ENCODE measurements around the gene IGSF23. TPM values are rescaled to one million over a fixed set of nuclear protein-coding genes. Genes with fewer than 3 reads are reported as not detected.
"Not testable (repeated sequence)": the region's sequence is repeated elsewhere in the genome, so short reads cannot be mapped to it uniquely, and the experiment has no call there.

Gene IGSF23
- total RNA-seq, 1 donor from 2014 or later: 2.7 TPM

GRCh38 chr19:44666852-44667556, 53.6 kb downstream of the IGSF23 start:
- no peak for DNase-seq (ENCODE audit: low read depth)

GRCh38 chr19:44668985-44669764, 55.8 kb downstream of the IGSF23 start:
- no peak for DNase-seq (ENCODE audit: low read depth)

DNA sequence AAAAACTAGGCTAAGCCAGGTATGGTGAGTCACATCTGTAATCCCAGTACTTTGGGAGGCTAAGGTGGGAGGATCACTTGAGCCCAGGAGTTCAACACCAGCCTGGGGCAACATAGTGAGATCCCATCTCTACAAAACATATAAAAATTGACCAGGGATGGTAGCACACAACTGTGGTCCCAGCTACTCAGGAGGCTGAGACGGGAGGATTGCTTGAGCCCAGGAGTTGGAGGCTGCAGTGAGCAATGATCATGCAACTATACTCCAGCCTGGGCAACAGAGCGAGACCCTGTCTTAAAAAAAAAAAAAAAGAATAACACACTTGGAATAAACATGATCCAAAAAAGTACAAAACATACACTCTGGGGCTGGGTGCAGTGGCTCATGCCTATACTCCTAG, 56.7 kb downstream of the IGSF23 start:
- not testable (repeated sequence) for DNase-seq (ENCODE audit: low read depth)

DNA sequence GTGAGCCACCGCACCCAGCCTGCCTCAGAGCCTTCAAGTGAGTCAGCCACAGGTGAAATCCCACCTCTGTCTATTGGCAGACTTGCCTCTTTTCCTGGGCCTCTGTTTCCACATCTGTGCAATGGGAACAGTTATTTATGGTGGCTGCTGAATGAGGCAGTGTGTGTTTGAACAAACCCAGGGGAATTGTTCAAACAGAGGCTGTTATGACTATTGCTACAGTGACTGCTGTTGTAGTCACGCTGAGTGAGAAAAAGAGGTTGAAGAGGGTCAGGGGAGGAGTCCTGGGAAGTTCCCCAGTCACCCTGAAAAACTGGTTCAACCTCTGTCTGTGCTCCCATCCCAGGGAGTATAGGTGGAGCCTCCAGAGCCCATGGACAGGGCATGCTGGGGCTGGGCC, 58.0 kb downstream of the IGSF23 start, which contains the start of gene CEACAM19:
Gene CEACAM19 (plus strand): TSS at position 83 of the 400 bp plus-strand sequence. CDS start 450 bp downstream, outside the sequence.
- DNase-seq (ENCODE audit: low read depth): no peak

DNA sequence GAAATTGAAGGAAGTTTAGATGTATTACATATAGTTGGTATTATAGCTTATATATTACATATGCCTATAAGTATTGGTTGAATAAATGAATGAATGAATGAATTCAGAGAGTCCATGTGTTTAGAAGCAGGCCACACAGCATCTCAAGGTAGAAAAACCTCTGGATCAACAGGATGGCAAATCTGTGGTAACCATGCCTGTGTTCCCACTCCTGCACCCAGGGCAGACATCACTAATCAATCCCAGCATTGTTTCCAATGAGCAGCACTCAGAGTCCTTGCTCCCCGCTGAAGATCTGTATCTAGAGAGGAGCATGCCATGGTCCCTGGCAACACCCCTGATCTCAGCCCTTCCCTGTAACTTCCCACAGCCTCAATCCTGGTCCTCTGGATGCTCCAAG, 58.9 kb downstream of the IGSF23 start:
- DNase-seq (ENCODE audit: low read depth): no peak

DNA sequence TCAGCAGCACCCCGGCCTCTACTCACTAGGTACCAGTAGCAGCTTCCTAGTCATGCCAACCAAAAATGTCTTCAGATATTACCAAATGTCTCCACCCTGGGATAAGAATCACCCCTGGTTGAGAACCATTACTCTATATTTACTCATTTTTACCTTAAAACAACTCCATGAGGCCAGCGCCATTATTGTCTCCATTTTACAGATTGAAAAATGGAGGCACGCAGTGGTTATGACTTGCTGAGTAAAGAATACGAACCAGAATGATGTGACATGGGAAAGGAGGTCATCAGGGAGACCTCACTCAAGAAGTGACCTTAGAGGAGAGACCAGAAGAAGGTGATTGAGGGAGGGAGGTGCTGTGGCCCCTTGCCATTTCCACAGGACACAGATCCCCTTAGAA, 60.1 kb downstream of the IGSF23 start:
- DNase-seq (ENCODE audit: low read depth): no peak

GRCh38 chr19:44675521-44675920, 62.2 kb downstream of the IGSF23 start:
- no peak for DNase-seq (ENCODE audit: low read depth)

DNA sequence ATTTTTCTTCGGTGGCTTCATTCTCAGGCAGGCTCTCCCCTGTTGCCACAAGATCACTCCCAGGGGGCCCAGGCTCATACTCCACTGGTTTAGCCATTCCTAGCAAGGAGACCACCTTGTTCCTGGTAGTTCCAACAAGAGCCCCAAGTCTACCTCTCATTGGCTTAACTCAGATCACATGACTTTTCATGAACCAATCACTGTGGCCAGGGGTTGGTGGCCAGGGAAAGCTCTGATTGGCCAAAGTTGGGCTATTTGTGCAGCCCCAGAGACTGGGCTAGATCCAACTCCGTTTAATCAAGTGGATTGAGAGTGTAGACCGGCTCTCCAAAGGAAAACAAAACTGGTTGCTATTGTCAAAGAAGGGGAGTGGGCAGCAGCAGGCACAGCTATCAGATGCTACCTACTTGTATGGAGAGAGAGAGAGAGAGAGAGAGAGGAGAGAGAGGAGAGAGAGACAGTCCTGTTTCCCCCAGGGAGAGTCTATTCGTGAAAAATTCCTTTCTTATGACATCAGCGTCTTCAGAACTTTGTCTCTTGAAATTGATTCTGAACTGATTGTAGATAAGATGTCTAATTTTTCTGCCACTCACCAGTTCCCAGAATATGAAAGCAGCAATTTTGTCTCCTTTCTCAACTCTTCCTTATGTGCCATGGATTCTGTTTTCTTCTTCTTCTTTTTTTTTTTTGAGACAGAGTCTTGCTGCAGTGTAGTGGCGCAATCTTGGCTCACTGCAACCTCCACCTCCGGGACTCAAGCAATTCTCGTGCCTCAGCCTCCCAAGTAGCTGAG, 63.9 kb downstream of the IGSF23 start:
- DNase-seq (ENCODE audit: low read depth): peak; percentile 61

- no peak for DNase-seq (ENCODE audit: low read depth)
These were observed 67.2 kb downstream of the IGSF23 start for GRCh38 chr19:44680536-44680935.

DNA sequence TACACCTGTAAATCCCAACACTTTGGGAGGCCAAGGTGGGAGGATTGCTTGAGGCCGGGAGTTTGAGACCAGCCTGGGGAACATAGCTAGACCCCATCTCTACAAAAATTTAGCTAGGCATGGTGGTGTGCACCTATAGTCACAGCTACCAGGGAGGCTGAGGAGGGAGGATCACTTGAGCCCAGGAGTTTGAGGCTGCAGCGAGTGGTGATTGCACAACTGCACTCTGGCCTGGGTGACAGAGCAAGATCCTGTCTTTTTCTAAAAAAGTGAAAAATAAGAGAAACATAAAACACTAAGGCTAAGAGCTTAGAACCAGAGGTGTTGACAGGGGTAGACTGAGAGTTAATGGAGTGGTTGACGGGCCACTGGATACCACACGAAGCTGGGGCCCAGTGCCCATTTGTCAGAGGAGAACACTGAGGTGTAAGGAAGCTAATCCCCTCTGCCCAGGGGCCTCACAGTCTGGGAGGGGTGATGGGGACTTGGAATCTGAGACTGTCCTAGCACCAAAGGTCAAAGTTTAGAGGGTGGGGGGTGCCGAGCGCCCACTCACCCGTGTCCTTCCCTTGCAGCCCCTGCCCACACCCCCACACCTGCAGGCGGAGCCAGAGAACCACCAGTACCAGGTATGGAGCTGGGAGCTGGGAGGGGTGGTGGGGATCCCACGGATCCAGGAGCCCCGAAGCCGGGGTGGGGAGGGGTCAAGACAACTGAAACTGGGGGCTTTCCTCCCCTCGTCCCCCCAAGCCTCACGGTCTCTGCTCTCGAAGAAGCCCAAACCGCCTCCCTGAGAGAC, 68.8 kb downstream of the IGSF23 start:
- DNase-seq (ENCODE audit: low read depth): no peak

DNA sequence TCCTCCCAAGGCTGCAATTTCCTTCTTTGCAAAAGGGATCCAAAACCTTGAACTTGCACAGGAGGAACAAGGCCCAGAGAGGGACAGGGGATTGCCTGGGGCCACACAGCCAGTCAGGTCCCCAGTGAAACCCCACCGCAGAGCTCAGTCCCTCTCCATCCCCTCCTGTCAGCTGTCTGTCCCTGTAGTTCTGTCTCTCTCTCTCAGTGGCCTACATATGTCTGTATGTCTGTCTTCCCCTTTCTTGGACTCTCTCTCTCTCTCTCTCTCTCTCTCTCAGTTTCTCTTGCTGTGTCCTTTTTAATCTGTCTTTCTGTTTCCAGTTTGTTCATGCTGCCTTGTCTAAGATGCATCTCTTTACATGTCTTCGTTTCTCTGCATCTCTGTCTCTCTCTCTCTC, 69.4 kb downstream of the IGSF23 start:
- no peak for DNase-seq (ENCODE audit: low read depth)

DNA sequence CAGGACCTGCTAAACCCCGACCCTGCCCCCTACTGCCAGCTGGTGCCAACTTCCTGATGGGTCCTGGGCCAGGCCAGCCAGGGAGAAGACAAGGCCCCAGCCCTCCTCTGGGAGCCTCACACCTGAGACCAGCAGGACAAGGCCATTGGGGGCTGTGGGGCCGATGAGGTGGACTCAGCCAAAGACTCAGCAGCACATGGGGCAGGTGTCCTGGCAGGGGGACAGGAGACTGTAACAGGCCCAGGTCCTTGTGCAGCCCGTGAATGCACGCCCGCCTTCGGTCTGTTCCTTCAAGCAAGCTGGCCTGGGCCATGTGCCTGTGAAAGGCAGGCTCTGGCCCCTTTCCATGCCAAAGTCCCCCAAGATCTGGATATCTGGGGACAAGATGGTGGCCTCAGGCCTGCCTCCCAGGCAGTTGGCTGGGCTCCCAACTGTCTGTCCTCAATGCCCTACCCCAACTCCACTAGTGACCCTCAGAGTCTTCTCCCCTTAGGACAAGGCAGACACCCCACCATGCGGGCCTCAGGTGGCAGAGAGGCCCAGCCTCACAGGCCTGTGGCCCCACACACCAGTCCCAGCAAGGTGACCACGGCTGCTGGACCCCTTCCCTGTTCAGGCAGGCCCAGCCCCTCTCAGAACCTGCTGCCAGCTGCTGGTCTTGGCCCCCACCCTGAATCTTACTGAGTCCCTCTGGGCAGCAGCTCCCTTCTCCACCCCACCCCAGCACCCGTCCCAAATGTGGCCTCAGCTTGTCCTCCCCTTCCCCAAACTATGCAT, 70.3 kb downstream of the IGSF23 start:
- DNase-seq (ENCODE audit: low read depth): no peak

- not testable (repeated sequence) for DNase-seq (ENCODE audit: low read depth)
These were observed 71.0 kb downstream of the IGSF23 start for GRCh38 chr19:44684396-44684795.

- peak; percentile 84 for DNase-seq (ENCODE audit: low read depth)
These were observed 71.8 kb downstream of the IGSF23 start for GRCh38 chr19:44684892-44685863.

DNA sequence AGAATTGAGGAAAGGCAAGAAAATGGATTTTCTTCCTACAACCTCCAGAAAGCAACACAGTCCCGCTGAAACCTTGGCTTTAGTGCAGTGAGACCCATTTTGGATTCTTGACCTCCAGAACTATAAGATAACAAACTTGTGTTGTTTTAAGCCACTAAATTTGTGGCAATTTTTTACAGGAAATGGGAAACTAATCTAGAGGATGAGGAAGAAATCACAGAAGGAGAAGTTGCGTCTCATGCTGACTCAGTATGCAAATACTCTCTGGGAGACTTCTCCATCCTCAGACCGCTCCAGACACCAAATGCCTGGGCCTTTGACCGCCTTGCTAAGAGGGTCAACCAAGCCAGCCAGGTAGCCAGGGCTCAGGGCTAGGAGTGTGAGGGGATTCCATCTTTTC, 72.5 kb downstream of the IGSF23 start:
- peak; percentile 50 for DNase-seq (ENCODE audit: low read depth)

All from renal cortical epithelial cell (primary cell).